Activated naive CD4-positive, alpha-beta T cell treated with anti-CD3 and anti-CD28 coated beads, Interleukin-2, amount 50 U/mL, for 24 hours (primary cell): ENCODE measurements around the gene PTPA.

Source experiments
- H3K27ac Mint-ChIP-seq: one replicate; pipeline ENCODE4 v1.8.0; 2021; ENCODE audit warnings: mild to moderate bottlenecking, mixed read lengths
- H3K27me3 Mint-ChIP-seq: one replicate; pipeline ENCODE4 v1.8.0; 2021; ENCODE audit warnings: mixed read lengths
- H3K36me3 Mint-ChIP-seq: one replicate; pipeline ENCODE4 v1.8.0; 2021; ENCODE audit warnings: mixed read lengths
- H3K4me1 Mint-ChIP-seq: one replicate; pipeline ENCODE4 v1.8.0; 2021; ENCODE audit warnings: mixed read lengths
- H3K4me3 Mint-ChIP-seq: one replicate; pipeline ENCODE4 v1.8.0; 2021; ENCODE audit warnings: mild to moderate bottlenecking, mixed read lengths
- H3K9me3 Mint-ChIP-seq: one replicate; pipeline ENCODE4 v1.8.0; 2021; ENCODE audit warnings: mixed read lengths

PTPA gene

GRCh38 chr9:129110740-129111527, at the start of gene PTPA, which contains the start of gene CRAT:
Gene PTPA, plus strand, starts transcription at chr9:129111415. Its CDS starts 186 bp downstream, at chr9:129111601.
Gene CRAT, minus strand, starts transcription at chr9:129110793. Its CDS starts 284 bp downstream, at chr9:129110509.
- peaks cover 45% of the 10 kb centered on the region for H3K4me1 Mint-ChIP-seq
- no peaks in the 10 kb centered on the region for H3K27me3 Mint-ChIP-seq
- peak within 1 kb of the TSS; percentile 91 for H3K27ac Mint-ChIP-seq
- peak within 1 kb of the TSS; percentile 93 for H3K4me3 Mint-ChIP-seq
- H3K9me3 Mint-ChIP-seq = no peaks in the 10 kb centered on the region
- no peaks in the 10 kb centered on the region for H3K36me3 Mint-ChIP-seq

GRCh38 chr9:129063061-129063460, 48.2 kb upstream of the PTPA start:
- no peak overlapping the region for H3K4me3 Mint-ChIP-seq
- H3K27ac Mint-ChIP-seq = no peak overlapping the region
- H3K27me3 Mint-ChIP-seq = no peaks in the 10 kb centered on the region
- H3K9me3 Mint-ChIP-seq = no peaks in the 10 kb centered on the region
- H3K36me3 Mint-ChIP-seq = peaks cover 3% of the 10 kb centered on the region
- H3K4me1 Mint-ChIP-seq = no peaks in the 10 kb centered on the region

GRCh38 chr9:129064499-129064908, 46.7 kb upstream of the PTPA start:
- Mint-ChIP-seq H3K36me3 (peaks cover 3% of the 10 kb centered on the region), H3K9me3 (no peaks in the 10 kb centered on the region), H3K27me3 (no peaks in the 10 kb centered on the region), H3K4me1 (peaks cover 14% of the 10 kb centered on the region), H3K4me3 (no peak overlapping the region), H3K27ac (no peak overlapping the region)

- Mint-ChIP-seq H3K27ac (peak overlapping the region; percentile 31), H3K4me1 (peaks cover 26% of the 10 kb centered on the region), H3K9me3 (no peaks in the 10 kb centered on the region), H3K36me3 (peaks cover 3% of the 10 kb centered on the region), H3K4me3 (no peak overlapping the region), H3K27me3 (no peaks in the 10 kb centered on the region)
Measured at GRCh38 chr9:129068110-129068509, 43.1 kb upstream of the PTPA start.

GRCh38 chr9:129068990-129069861, 42.0 kb upstream of the PTPA start:
- Mint-ChIP-seq H3K4me3 (peak overlapping the region; percentile 60), H3K27me3 (no peaks in the 10 kb centered on the region)

GRCh38 chr9:129069862-129070641, 41.2 kb upstream of the PTPA start:
- Mint-ChIP-seq H3K9me3 (no peaks in the 10 kb centered on the region), H3K4me3 (no peak overlapping the region), H3K4me1 (peaks cover 26% of the 10 kb centered on the region), H3K36me3 (peaks cover 3% of the 10 kb centered on the region), H3K27me3 (no peaks in the 10 kb centered on the region), H3K27ac (no peak overlapping the region)

More at GRCh38 chr9:129068990-129069861, 42.0 kb upstream of the PTPA start:
- Mint-ChIP-seq H3K9me3 (no peaks in the 10 kb centered on the region), H3K4me1 (peaks cover 26% of the 10 kb centered on the region), H3K36me3 (peaks cover 3% of the 10 kb centered on the region), H3K27ac (peak overlapping the region; percentile 97)

- Mint-ChIP-seq H3K4me3 (no peak overlapping the region), H3K9me3 (no peaks in the 10 kb centered on the region), H3K36me3 (no peaks in the 10 kb centered on the region), H3K4me1 (peaks cover 26% of the 10 kb centered on the region), H3K27ac (no peak overlapping the region), H3K27me3 (no peaks in the 10 kb centered on the region)
Measured at GRCh38 chr9:129070696-129071525, 40.3 kb upstream of the PTPA start.

DNA sequence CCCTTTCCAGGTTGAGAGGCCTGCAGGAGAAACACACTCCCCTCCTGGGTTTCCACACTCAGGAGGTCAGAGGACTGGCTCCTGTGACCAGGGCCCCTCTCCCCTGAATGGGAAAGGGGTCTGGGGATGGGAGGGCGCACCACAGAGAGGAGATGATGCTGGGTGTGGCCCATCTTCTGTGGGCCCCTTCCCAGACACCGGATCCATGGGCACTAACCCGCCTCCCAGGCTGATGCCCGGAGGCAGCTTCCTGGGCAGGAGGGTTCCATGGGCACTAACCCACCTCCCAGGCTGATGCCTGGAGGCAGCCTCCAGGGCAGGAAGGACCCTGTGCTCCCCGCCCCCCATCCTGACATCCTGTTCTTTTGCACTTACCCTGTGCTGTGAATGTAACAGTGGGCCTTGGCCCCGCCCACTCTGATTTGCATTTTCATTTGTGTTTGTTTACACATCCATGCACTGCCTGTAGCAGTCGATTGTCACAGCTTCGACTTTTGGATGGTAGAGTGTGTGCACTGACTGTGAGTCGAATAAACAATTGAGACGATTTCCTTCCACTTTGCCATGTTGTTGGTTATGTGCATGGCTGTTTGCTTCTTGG, 39.6 kb upstream of the PTPA start:
- no peaks in the 10 kb centered on the region for H3K9me3 Mint-ChIP-seq
- H3K36me3 Mint-ChIP-seq = no peaks in the 10 kb centered on the region
- H3K4me3 Mint-ChIP-seq = no peak overlapping the region
- peaks cover 26% of the 10 kb centered on the region for H3K4me1 Mint-ChIP-seq
- H3K27me3 Mint-ChIP-seq = no peaks in the 10 kb centered on the region
- H3K27ac Mint-ChIP-seq = no peak overlapping the region

GRCh38 chr9:129072171-129072570, 39.0 kb upstream of the PTPA start:
- Mint-ChIP-seq H3K36me3 (no peaks in the 10 kb centered on the region), H3K9me3 (no peaks in the 10 kb centered on the region), H3K27ac (no peak overlapping the region), H3K4me1 (peaks cover 26% of the 10 kb centered on the region), H3K4me3 (no peak overlapping the region), H3K27me3 (no peaks in the 10 kb centered on the region)

DNA sequence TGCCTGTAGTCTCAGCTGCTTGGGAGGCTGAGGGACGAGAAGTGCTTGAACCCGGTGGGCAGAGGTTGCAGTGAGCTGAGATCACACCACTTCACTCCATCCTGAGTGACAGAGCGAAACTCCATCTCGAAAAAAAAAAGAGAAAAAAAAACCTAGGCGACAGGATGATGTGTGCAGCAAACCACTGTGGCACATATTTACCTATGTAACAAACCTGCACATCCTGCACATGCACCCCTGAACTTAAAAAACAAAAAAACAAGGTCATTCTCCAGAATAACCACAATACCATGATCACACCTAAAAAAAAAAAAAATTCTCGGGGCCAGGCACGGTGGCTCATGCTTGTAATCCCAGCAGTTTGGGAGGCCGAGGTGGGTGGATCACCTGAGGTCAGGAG, 37.8 kb upstream of the PTPA start:
- no peaks in the 10 kb centered on the region for H3K36me3 Mint-ChIP-seq
- no peaks in the 10 kb centered on the region for H3K9me3 Mint-ChIP-seq
- no peak overlapping the region for H3K4me3 Mint-ChIP-seq
- no peak overlapping the region for H3K27ac Mint-ChIP-seq
- H3K4me1 Mint-ChIP-seq = peaks cover 23% of the 10 kb centered on the region
- H3K27me3 Mint-ChIP-seq = no peaks in the 10 kb centered on the region

DNA sequence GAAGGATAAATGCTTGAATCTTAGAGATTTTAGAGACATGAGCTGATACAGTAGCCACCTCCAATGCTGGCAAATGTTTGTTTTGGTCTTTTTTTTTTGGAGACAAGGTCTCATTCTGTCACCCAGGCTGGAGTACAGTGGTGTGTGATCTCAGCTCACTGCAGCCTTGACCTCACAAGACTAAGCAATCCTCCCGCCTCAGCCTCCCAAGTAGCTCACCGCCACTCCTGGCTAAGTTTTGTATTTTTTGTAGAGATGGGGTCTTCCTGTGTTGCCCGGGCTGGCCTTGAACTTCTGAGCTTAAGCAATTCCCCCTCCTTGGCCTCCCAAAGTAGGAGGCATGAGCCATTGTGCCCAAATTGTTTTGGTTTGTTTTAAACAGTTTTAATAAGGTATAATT, 37.1 kb upstream of the PTPA start:
- H3K4me3 Mint-ChIP-seq = no peak overlapping the region
- H3K4me1 Mint-ChIP-seq = peaks cover 16% of the 10 kb centered on the region
- no peak overlapping the region for H3K27ac Mint-ChIP-seq
- H3K36me3 Mint-ChIP-seq = no peaks in the 10 kb centered on the region
- no peaks in the 10 kb centered on the region for H3K27me3 Mint-ChIP-seq
- H3K9me3 Mint-ChIP-seq = no peaks in the 10 kb centered on the region

GRCh38 chr9:129075996-129076639, 35.1 kb upstream of the PTPA start:
- no peaks in the 10 kb centered on the region for H3K27me3 Mint-ChIP-seq
- no peak overlapping the region for H3K27ac Mint-ChIP-seq
- peaks cover 12% of the 10 kb centered on the region for H3K4me1 Mint-ChIP-seq
- H3K36me3 Mint-ChIP-seq = no peaks in the 10 kb centered on the region
- no peak overlapping the region for H3K4me3 Mint-ChIP-seq
- H3K9me3 Mint-ChIP-seq = no peaks in the 10 kb centered on the region

DNA sequence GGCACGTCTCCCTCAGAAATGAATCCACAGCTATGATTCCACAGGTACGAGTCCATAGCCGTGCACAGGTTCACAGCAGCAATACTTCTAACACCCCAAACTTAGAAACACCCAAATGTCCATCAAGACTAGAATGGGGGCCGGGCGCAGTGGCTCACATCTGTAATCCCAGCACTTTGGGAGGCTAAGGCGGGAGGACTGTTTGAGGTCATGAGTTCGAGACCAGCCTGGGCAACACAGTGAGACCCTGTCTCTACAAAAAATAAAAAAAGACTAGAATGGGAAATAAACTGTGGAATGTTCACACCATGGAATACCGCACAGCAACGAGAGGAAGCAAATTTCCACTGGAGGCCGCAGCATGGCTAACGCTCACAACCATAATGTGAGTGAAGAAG, 34.6 kb upstream of the PTPA start:
- Mint-ChIP-seq H3K4me1 (peaks cover 11% of the 10 kb centered on the region), H3K4me3 (no peak overlapping the region), H3K36me3 (no peaks in the 10 kb centered on the region)

DNA sequence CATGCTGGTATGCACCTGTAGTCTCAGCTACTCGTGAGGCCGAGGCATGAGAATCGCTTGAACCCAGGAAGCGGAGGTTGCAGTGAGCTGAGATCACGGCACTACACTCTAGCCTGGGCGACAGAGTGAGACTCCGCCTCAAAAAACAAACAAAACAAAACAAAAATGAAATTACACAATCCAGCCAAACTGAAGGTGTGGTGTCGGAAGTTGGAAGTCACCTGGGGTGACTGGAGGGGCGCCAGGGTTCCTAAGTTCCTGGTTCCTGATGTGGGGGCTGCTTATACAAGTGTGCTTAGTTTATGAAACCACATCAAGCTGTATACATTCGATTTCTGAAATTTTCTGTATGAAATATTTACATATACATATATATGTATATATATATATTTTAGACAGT, 34.0 kb upstream of the PTPA start:
- Mint-ChIP-seq H3K4me1 (peaks cover 8% of the 10 kb centered on the region), H3K27ac (no peak overlapping the region), H3K9me3 (no peaks in the 10 kb centered on the region), H3K36me3 (no peaks in the 10 kb centered on the region), H3K27me3 (no peaks in the 10 kb centered on the region), H3K4me3 (no peak overlapping the region)

More for the DNA sequence above, 34.6 kb upstream of the PTPA start:
- Mint-ChIP-seq H3K27ac (no peak overlapping the region), H3K9me3 (no peaks in the 10 kb centered on the region), H3K27me3 (no peaks in the 10 kb centered on the region)
